Esophagus muscularis mucosa (tissue), 3 donors: ENCODE measurements around the gene NTHL1.

Experiments
- CTCF ChIP-seq, 3 experiments: fragments of 200-600 bp in 2 of 3; fragments of 450-650 bp in 1 of 3; sonication (generic) in 2 of 3; IDR thresholded peaks; one replicate each; pipeline ENCODE4 v1.5.1; 2017 to 2019; ENCODE audit warnings: antibody characterized with exemption in 3 of 3, mild to moderate bottlenecking in 2 of 3, moderate library complexity in 1 of 3
- POLR2A ChIP-seq: fragments of 450-650 bp; IDR thresholded peaks from one replicate; pipeline ENCODE4 v1.6.1; 2017; ENCODE audit warnings: antibody characterized with exemption, moderate library complexity, mild to moderate bottlenecking, low read depth
- POLR2AphosphoS5 ChIP-seq, 2 donors: sonication (generic); formaldehyde crosslinking; IDR thresholded peaks; one replicate each; pipeline ENCODE4 v1.6.1; 2017; ENCODE audit warnings: antibody characterized with exemption in 2 of 2

GRCh38 chr16:2095918-2096582 lies 48.4 kb upstream of the NTHL1 start:
- TF ChIP-seq POLR2AphosphoS5 (IDR thresholded peaks at IDR 0.05) (no peak), CTCF (IDR thresholded peaks at IDR 0.05) (no peak), POLR2A (no peak)
